Natural killer cell (primary cell): ENCODE data around the gene NELFE. TPM values are rescaled to one million over a fixed set of nuclear protein-coding genes. Genes with fewer than 3 reads are reported as not detected.

ENCODE experiments used
- ATAC-seq, 3 donors: fragments of 150-1000 bp in 2 of 3; fragments of 200-7000 bp in 1 of 3; cut with Tn5 transposase; 1 replicate in 1 of 3; 2 replicates in 2 of 3; pipeline ENCODE4 v1.10.0; 2021; ENCODE audit warnings: mild to moderate bottlenecking in 2 of 3, moderate library complexity in 2 of 3
- DNase-seq, 2 donors: peaks; one replicate each; pipeline versions ENCODE4 v3.0.0 to v3.0.0-alpha.2; 2013 to 2021; ENCODE audit warnings: mixed read lengths in 1 of 2
- H3K27ac ChIP-seq: one replicate; pipeline ENCODE4 v1.5.1; 2013; ENCODE audit warnings: mild to moderate bottlenecking, low read length
- H3K27me3 ChIP-seq: one replicate; pipeline ENCODE4 v1.6.1; 2013; ENCODE audit warnings: low read length; ENCODE audit not compliant: control insufficient read depth, insufficient read depth
- H3K36me3 ChIP-seq: one replicate; pipeline ENCODE4 v1.6.1; 2013; ENCODE audit warnings: low read length; ENCODE audit not compliant: control insufficient read depth, insufficient read depth
- H3K4me1 ChIP-seq: one replicate; pipeline ENCODE4 v1.6.1; 2013; ENCODE audit warnings: low read length; ENCODE audit not compliant: control insufficient read depth, insufficient read depth
- H3K4me3 ChIP-seq: one replicate; pipeline ENCODE4 v1.5.1; 2013; ENCODE audit warnings: low read length
- H3K9me3 ChIP-seq: one replicate; pipeline ENCODE4 v1.6.1; 2013; ENCODE audit warnings: low read length; ENCODE audit not compliant: control insufficient read depth, insufficient read depth
- H3K27ac Mint-ChIP-seq, 2 donors: one replicate each; pipeline ENCODE4 v1.8.0; 2022; ENCODE audit warnings: mild to moderate bottlenecking in 2 of 2, mixed read lengths in 2 of 2, moderate library complexity in 1 of 2
- H3K27me3 Mint-ChIP-seq, 2 donors: one replicate each; pipeline ENCODE4 v1.8.0; 2022; ENCODE audit warnings: low read depth in 2 of 2, mixed read lengths in 2 of 2
- H3K36me3 Mint-ChIP-seq: one replicate; pipeline ENCODE4 v1.8.0; 2022; ENCODE audit warnings: mixed read lengths
- H3K4me1 Mint-ChIP-seq, 2 donors: one replicate each; pipeline ENCODE4 v1.8.0; 2022; ENCODE audit warnings: mixed read lengths in 2 of 2
- H3K4me3 Mint-ChIP-seq: one replicate; pipeline ENCODE4 v1.8.0; 2022; ENCODE audit warnings: mild to moderate bottlenecking, moderate library complexity, mixed read lengths
- H3K9me3 Mint-ChIP-seq, 2 donors: one replicate each; pipeline ENCODE4 v1.8.0; 2022; ENCODE audit warnings: mixed read lengths in 2 of 2
- CTCF ChIP-seq: fragments of 200-600 bp; IDR thresholded peaks from one replicate; pipeline ENCODE4 v1.8.0; 2022; ENCODE audit warnings: antibody characterized with exemption
- WGBS: methylation state at CpG from one replicate; pipeline ENCODE4 v1.1.7; 2013; ENCODE audit warnings: missing lambda C conversion rate; ENCODE audit not compliant: insufficient coverage; 5-methylcytosine and 5-hydroxymethylcytosine counted together
- intact Hi-C: fragments of 100-400 bp; cut with micrococcal nuclease; formaldehyde crosslinking; loops from one replicate; pipeline ENCODE4 v1.14.2; 2022
- total RNA-seq, 4 donors: library from RNA; stranded (reverse); fragments of 120-200 nt in 1 of 4; gene quantifications; one replicate each; pipeline versions ENCODE4 v1.2.3 to v1.2.4, GENCODE V29; 2013 to 2022

The NELFE gene
- total RNA-seq, 3 donors from 2014 or later (not counting 1 experiment from before 2014, with no cell fraction given): 52.6 to 62.3 (median 56.3) TPM

DNA sequence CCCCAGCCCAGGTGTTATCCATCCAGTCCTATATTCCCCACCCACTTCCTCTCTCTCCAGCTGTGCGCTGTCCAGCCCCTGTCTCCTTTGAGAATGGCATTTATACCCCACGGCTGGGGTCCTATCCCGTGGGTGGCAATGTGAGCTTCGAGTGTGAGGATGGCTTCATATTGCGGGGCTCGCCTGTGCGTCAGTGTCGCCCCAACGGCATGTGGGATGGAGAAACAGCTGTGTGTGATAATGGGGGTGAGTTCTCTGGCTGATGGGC is 30.2 kb downstream of the NELFE start:
- peaks cover 4 to 9% of the 10 kb centered on the region in 2 donors for H3K27me3 Mint-ChIP-seq
- no peaks in the 10 kb centered on the region for H3K9me3 Mint-ChIP-seq
- Histone ChIP-seq H3K9me3 (no peaks in the 10 kb centered on the region), H3K4me1 (no peaks in the 10 kb centered on the region), H3K27me3 (no peaks in the 10 kb centered on the region), H3K4me3 (no peak overlapping the region), H3K27ac (no peak overlapping the region), H3K36me3 (no peaks in the 10 kb centered on the region)
- ATAC-seq (no peak), DNase-seq (no peak)
- no peak for TF ChIP-seq CTCF
- no peaks in the 10 kb centered on the region for H3K36me3 Mint-ChIP-seq
- 87% methylated on average over 9 of the region's 9 CpGs for WGBS
- no peaks in the 10 kb centered on the region for H3K4me1 Mint-ChIP-seq
- no peak overlapping the region for H3K4me3 Mint-ChIP-seq
- intact Hi-C loops: no loop called here
- H3K27ac Mint-ChIP-seq: no peak overlapping the region

DNA sequence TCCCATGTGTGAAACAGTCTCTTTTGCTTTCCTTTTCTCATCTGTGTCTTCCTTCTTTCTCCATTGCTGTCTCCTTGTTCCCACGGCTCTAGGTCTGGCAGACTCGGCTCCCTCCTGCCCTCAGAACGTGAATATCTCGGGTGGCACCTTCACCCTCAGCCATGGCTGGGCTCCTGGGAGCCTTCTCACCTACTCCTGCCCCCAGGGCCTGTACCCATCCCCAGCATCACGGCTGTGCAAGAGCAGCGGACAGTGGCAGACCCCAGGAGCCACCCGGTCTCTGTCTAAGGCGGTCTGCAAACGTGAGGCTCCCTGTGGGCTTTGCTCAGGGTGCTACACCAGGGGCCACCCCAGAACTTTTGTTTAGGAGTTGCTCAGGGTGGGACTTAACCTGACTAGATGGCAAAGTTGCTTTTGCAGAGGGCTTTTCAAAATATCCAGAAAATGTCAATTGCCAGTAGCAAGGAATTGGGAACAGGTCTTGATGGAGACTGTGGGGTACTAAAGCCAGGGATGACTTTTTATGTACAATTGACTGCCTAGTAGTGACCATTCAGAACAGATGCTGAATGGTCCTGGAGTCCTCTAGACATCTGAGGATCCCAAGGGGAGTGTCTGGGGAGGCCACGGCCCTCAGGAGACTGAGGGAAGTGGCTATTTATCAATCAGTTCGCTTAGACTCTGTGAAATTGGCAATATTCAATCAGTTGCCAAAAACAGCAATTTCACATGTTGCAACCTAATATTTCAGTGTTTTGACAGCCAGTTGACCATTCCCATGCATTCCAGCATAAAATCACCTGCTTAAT is 30.7 kb downstream of the NELFE start:
- 88% methylated on average over 11 of the region's 11 CpGs for WGBS

GRCh38 chr6:31927242-31927862 is 31.4 kb downstream of the NELFE start, which contains the start of gene C2:
C2 (plus strand) TSS chr6:31927717; CDS start chr6:31927753, 36 bp downstream.
- WGBS: 73% methylated on average over 11 of the region's 11 CpGs
- no peaks in the 10 kb centered on the region for H3K27me3 ChIP-seq
- H3K4me3 Mint-ChIP-seq: no peak within 1 kb of the TSS
- H3K9me3 Mint-ChIP-seq: no peaks in the 10 kb centered on the region
- H3K9me3 ChIP-seq: no peaks in the 10 kb centered on the region
- ATAC-seq (no peak), DNase-seq (no peak)
- H3K36me3 ChIP-seq: no peaks in the 10 kb centered on the region
- no peak within 1 kb of the TSS for H3K27ac ChIP-seq
- no peak within 1 kb of the TSS for H3K27ac Mint-ChIP-seq
- H3K36me3 Mint-ChIP-seq: no peaks in the 10 kb centered on the region
- H3K4me3 ChIP-seq: no peak within 1 kb of the TSS
- H3K4me1 Mint-ChIP-seq: no peaks in the 10 kb centered on the region
- H3K4me1 ChIP-seq: no peaks in the 10 kb centered on the region
- no peak for TF ChIP-seq CTCF
- H3K27me3 Mint-ChIP-seq: peaks cover 4 to 9% of the 10 kb centered on the region in 2 donors
- intact Hi-C loops: no loop called here

More for the DNA sequence above, 30.7 kb downstream of the NELFE start:
- ATAC-seq (no peak), DNase-seq (no peak)
- no peaks in the 10 kb centered on the region for H3K27me3 ChIP-seq
- H3K9me3 Mint-ChIP-seq: no peaks in the 10 kb centered on the region
- no peak overlapping the region for H3K27ac Mint-ChIP-seq
- H3K4me1 Mint-ChIP-seq: no peaks in the 10 kb centered on the region
- H3K27ac ChIP-seq: no peak overlapping the region
- H3K4me3 ChIP-seq: no peak overlapping the region
- H3K9me3 ChIP-seq: no peaks in the 10 kb centered on the region
- no peaks in the 10 kb centered on the region for H3K36me3 Mint-ChIP-seq
- H3K4me3 Mint-ChIP-seq: no peak overlapping the region
- H3K36me3 ChIP-seq: no peaks in the 10 kb centered on the region
- no peak for TF ChIP-seq CTCF
- no peaks in the 10 kb centered on the region for H3K4me1 ChIP-seq
- peaks cover 4 to 9% of the 10 kb centered on the region in 2 donors for H3K27me3 Mint-ChIP-seq
- intact Hi-C loops: no loop called here
